ENCODE data around the gene HIGD1A.

- TF ChIP-seq EZH2phosphoT487 (IDR thresholded peaks at IDR 0.05; ENCODE audit: unreplicated experiment) (no peak), CREB1 (CRISPR knock-in tag; IDR thresholded peaks at IDR 0.05; ENCODE audit: low read depth) (no peak), ZNF114 (CRISPR knock-in tag; IDR thresholded peaks at IDR 0.05) (no peak), STAT1 (IDR thresholded peaks at IDR 0.05; ENCODE audit: unreplicated experiment) (no peak), CTCF (conservative IDR thresholded peaks at IDR 0.05; ENCODE audit: low read depth in 2 of 2) (no peak)
These were observed 48.2 kb upstream of the HIGD1A start for GRCh38 chr3:42852441-42852840.
